PC-3 (cell line): ENCODE measurements around the gene LRP1B.

Experiments used
- EZH2 ChIP-seq: fragments of 300-600 bp; sonication (generic); IDR thresholded peaks from one replicate; pipeline ENCODE4 v1.6.1; 2017; ENCODE audit warnings: antibody characterized with exemption, mild to moderate bottlenecking, low read length; ENCODE audit not compliant: unreplicated experiment
- TF ChIP-seq, protein P1 (sequence below): fragments of 300-600 bp; sonication (generic); conservative IDR thresholded peaks from 2 replicates; pipeline ENCODE4 v1.5.1; 2017; ENCODE audit warnings: antibody characterized with exemption, low read depth, mild to moderate bottlenecking, low read length

GRCh38 chr2:141599721-141600120 is 531.1 kb downstream of the LRP1B start:
- TF ChIP-seq, protein P1, sequence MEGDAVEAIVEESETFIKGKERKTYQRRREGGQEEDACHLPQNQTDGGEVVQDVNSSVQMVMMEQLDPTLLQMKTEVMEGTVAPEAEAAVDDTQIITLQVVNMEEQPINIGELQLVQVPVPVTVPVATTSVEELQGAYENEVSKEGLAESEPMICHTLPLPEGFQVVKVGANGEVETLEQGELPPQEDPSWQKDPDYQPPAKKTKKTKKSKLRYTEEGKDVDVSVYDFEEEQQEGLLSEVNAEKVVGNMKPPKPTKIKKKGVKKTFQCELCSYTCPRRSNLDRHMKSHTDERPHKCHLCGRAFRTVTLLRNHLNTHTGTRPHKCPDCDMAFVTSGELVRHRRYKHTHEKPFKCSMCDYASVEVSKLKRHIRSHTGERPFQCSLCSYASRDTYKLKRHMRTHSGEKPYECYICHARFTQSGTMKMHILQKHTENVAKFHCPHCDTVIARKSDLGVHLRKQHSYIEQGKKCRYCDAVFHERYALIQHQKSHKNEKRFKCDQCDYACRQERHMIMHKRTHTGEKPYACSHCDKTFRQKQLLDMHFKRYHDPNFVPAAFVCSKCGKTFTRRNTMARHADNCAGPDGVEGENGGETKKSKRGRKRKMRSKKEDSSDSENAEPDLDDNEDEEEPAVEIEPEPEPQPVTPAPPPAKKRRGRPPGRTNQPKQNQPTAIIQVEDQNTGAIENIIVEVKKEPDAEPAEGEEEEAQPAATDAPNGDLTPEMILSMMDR: no peak
- no peak for TF ChIP-seq EZH2
